GM06990 (cell line): ENCODE measurements around the gene MAGI2.

Experiments used
- DNase-seq: peaks from one replicate; pipeline ENCODE4 v3.0.0-alpha.2; 2011; ENCODE audit not compliant: insufficient read length; ENCODE audit errors: extremely low read depth
- H3K27me3 ChIP-seq: replicated peaks from 2 replicates; pipeline ENCODE4 v1.6.0; 2011; ENCODE audit warnings: low read length; ENCODE audit not compliant: control insufficient read depth, insufficient read depth
- H3K36me3 ChIP-seq: 2 replicates; pipeline ENCODE4 v1.5.1; 2011; ENCODE audit warnings: low read length; ENCODE audit not compliant: control insufficient read depth, insufficient read depth
- H3K4me3 ChIP-seq: replicated peaks from 2 replicates; pipeline ENCODE4 v1.5.1; 2011; ENCODE audit warnings: low read depth, mild to moderate bottlenecking, control low read depth, low read length
- TF ChIP-seq, protein P1 (sequence below): IDR thresholded peaks from 2 replicates; pipeline ENCODE4 v1.5.1; 2011; ENCODE audit warnings: low read length, control low read depth, mild to moderate bottlenecking, inconsistent platforms; ENCODE audit not compliant: insufficient read depth, poor library complexity, severe bottlenecking

The MAGI2 gene

GRCh38 chr7:78099715-78100394 is 1353.6 kb downstream of the MAGI2 start:
- Histone ChIP-seq H3K27me3 (no peaks in the 10 kb centered on the region), H3K36me3 (no peaks in the 10 kb centered on the region), H3K4me3 (no peak overlapping the region)
- TF ChIP-seq, protein P1, sequence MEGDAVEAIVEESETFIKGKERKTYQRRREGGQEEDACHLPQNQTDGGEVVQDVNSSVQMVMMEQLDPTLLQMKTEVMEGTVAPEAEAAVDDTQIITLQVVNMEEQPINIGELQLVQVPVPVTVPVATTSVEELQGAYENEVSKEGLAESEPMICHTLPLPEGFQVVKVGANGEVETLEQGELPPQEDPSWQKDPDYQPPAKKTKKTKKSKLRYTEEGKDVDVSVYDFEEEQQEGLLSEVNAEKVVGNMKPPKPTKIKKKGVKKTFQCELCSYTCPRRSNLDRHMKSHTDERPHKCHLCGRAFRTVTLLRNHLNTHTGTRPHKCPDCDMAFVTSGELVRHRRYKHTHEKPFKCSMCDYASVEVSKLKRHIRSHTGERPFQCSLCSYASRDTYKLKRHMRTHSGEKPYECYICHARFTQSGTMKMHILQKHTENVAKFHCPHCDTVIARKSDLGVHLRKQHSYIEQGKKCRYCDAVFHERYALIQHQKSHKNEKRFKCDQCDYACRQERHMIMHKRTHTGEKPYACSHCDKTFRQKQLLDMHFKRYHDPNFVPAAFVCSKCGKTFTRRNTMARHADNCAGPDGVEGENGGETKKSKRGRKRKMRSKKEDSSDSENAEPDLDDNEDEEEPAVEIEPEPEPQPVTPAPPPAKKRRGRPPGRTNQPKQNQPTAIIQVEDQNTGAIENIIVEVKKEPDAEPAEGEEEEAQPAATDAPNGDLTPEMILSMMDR = no peak
- DNase-seq = no peak

- TF ChIP-seq, protein P1 = no peak
- Histone ChIP-seq H3K27me3 (no peaks in the 10 kb centered on the region), H3K4me3 (no peak overlapping the region), H3K36me3 (no peaks in the 10 kb centered on the region)
- no peak for DNase-seq
Measured at GRCh38 chr7:78095549-78095948, 1357.9 kb downstream of the MAGI2 start.

- TF ChIP-seq, protein P1 = no peak
- H3K36me3 ChIP-seq = no peaks in the 10 kb centered on the region
- no peak overlapping the region for H3K4me3 ChIP-seq
- no peaks in the 10 kb centered on the region for H3K27me3 ChIP-seq
- DNase-seq = no peak
Measured at GRCh38 chr7:78092331-78092730, 1361.1 kb downstream of the MAGI2 start.

DNA sequence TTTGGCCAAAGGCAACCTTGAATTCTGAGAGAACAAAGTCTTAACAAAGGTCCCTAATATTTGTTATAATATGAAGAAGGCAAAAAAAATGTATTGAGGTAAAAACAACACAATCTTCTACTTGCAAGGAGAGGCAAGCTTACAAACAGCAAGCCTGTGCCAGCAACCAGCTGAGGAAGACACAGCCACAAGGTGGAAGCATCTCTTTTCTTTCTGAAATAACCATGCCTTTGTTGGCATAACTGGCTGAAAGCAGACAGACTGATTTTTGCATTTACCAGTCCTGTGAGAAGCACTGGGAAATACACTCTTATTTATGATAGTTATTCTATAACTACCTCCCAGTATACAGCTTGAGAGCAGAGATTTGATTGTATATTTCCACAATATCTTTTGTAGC is 1362.9 kb downstream of the MAGI2 start:
- Histone ChIP-seq H3K4me3 (no peak overlapping the region), H3K36me3 (no peaks in the 10 kb centered on the region), H3K27me3 (no peaks in the 10 kb centered on the region)
- TF ChIP-seq, protein P1 = no peak
- no peak for DNase-seq

DNA sequence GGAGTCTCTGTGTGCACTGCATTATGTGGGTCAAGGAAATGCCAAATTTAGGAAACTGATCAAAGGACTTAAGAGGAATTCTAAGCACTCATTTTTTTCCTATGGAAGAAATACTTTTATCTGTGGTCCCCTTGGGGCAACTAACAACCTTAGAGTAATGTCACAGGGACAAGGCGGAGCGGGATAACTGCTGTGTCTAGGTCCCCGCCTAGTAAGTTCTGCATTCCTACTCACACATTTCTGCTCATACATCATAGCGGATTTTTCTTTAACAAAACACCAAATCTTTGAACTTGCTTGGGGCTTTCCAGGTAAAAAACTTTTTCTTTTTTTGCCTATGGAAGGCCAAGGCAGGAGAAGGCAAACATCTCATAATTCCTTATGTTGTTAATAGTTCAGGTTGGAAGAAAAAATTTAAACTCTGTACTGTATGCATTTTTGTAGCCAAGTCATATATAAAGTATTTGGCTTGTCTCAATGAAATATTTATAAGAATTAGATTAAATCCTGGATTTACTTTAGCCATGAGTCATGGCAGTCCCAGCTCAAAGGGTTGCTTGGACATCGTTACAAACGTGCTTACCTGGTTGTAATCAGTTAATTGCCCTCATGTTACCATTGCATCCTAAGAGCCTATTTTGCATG is 1369.9 kb downstream of the MAGI2 start:
- TF ChIP-seq, protein P1 = no peak
- DNase-seq = no peak
- no peaks in the 10 kb centered on the region for H3K36me3 ChIP-seq
- H3K27me3 ChIP-seq = no peaks in the 10 kb centered on the region
- no peak overlapping the region for H3K4me3 ChIP-seq

DNA sequence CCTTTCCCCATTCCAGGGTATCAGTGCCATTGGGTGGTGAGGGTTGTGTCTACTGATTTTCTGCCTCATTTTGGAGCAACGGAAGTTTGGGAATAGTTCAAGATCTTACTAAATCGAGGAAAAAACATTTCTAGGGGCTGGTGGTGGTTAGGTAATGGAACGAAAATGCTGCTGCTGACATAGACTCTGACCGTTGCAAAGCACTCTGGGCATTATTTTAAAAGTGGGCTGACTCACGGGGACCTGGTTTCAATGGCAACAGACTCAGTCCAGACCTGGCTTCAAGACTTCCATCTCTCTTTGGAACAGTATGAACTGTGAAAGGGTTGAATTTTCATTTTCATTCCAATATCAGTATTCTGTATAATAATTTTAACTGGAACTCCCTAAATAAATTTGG is 1370.9 kb downstream of the MAGI2 start:
- DNase-seq = no peak
- Histone ChIP-seq H3K36me3 (no peaks in the 10 kb centered on the region), H3K27me3 (no peaks in the 10 kb centered on the region), H3K4me3 (no peak overlapping the region)
- TF ChIP-seq, protein P1 = no peak
